DMS114 treated with DMSO at 0.1 percent for 48 hours (cell line): Measurements from ENCODE around the gene TMEM266.
A peak's percentile ranks its signal among the peaks of the same experiment; 100 is the strongest.

Experiments
- DNase-seq: peaks from one replicate; lab custom pipeline; 2025; ENCODE audit not compliant: unreplicated experiment; lab: John Stamatoyannopoulos, UW

TMEM266 gene

DNA sequence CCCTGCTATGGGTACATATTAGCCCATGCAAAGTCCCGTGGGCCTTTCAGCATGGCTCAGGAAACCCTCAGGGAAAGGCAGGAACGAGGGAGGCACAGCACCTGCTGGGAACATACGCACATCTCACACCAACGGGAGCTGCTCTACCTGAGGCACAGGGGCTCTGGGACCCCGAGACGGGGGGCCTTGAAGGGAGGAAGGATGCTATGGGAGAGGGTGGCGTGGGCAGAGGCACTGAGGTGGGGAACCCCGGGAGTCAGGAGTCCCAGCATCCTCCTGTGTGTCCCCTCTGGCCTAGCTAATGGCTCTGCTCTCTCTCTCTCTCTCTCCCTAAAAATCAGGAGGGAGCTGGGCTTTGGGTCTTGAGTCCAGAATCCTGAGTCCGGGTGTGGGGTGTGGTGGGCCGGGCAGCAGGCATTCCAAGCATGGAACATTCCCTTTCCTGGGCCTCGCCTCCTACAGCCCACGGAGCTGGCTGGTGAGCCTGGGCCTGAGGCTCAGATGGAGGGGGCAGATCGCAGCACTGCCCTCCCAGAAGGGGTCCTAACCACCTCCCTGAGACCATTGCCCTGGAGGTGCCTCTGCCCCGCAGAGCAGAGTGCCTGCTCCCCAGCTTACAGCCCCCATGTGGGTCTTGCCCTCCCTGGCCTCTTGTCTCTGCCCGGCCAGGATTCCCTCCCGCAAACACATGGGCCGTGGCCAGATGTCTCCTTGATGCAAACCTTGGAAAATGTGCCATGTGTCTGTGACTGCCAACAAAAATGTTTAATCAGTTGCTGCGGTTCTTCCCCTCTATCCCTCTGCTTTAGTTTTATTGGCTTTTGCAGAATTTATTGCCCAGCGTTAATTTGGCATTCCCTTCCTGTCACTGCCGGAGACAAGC is 101.6 kb downstream of the TMEM266 start:
- no peak for DNase-seq

DNA sequence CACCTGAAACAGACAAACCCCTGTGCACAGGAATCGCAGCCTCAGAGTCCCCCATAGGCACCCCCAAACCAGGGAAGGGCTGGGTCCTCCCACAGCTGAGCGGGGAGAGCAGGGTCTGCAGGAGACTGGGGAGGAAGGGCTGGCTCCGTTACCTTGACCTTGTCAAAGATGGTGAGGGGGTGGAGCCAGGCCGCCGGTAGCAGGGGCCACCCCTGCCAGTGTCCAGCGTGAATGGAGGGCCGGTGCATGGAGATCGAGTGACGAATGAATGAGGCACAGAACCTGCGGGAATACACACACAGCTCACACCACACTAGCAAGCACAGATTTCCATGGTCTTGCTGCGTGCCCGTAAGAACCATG is 102.2 kb downstream of the TMEM266 start:
- DNase-seq: no peak

DNA sequence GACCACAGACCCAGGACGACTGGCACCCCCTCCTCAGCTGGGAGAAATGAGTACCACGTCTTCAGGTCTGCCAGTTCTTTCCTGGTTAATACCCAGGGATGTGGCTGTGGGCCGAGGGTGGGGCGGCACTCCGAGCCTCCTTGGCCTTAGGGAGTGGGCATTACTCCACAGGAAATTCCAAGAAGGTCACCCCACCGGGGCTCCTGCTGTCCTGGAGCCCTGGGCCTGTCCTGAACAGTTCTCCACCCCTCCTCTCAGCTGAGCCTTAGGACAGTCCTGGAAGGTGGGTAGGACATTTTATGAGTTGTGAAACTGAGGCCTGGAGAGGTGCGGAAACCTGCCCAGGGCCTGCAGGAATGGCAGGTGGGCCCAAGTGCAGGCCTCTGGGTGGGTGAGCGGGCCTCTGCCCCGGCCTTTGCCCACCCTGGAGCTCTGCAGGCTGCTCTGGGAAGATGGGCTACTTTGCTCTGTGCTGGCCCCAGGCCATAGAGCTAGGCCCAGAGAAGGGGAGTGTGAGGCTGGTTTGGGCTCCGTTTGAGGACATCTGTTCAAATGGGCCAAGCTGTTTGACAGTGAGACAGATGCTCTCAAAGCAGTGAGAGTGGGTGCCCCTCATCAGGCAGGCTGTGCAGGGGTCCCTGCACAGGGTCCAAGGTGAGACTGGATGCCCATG is 103.1 kb downstream of the TMEM266 start:
- DNase-seq: no peak

DNA sequence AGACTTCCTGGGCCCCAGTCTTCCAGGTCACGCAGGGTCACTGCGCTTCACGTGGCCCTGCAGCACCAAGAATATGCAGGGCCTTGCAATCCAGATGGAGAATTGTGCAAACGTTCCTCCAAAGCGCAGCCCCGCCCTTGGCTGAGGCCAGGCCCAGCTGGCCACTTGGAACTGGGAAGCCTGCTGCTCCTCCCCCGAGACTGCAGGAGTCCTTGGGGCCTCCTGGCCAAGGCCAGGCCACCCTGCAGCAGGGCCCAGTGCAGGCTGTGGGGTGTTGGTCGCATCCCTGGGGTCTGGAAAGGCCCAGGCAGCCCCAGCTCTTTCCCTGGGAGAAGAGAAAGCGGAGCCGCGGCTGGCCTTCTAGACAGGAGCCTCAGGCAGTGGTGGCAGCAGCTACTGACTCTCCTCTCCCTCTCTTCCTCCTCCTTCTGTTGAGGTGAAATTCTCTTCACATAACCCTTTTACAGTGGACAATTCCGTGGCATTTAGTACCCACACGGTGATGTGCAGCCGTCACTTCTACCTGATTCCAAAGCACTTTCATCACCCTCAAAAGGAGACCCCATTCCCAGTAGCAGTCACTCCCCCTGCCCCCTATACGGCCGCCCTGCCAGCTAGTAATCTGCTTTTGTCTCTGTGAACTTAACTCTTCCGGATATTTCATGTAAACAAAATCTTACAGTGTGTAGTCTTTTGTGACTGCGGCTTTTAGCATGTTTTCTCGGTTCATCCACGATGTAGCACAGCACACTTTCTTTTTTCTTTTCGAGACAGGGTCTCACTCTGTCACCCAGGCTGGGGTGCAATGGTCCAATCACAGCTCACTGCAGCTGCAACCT is 103.9 kb downstream of the TMEM266 start:
- DNase-seq: no peak

DNA sequence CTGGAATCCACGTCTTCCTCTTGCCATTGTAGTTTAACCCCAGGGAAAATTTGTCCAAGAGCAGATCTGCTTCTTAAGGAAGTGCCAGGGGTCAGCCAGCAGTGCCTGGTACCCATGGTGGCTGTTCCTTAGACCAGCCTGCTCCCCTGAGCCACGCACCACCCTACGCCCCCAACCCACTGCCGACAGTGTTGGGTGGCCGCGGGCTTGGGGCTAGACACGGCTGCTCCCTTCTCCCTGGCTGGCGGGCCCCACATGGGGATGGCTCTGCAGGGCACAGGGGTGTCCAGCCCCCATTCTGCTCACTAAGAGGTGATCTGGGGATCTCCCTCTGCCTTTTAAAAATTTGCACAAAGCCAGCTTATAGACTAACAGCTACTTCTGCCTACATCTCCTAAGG is 104.8 kb downstream of the TMEM266 start:
- DNase-seq: no peak

DNA sequence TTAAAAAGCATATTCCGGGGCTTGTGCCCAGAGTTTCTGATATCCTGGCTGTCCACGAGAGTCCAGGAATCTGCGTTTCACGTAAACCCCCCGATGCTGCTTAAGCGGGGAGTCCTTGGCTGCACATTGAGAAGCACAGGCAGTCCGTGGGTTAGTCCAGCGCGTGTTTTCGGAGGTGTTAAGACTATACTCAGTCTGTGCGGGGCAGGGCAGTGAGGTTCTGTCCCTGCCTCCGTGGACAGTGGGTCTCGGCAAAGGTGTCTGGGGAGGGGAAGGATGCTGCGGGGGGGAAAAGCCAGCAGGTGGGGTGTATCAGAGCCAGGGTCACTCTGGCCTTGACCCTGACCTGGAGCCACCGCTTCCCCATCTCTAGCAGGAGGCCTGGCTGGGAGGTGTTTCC is 106.2 kb downstream of the TMEM266 start:
- no peak for DNase-seq

DNA sequence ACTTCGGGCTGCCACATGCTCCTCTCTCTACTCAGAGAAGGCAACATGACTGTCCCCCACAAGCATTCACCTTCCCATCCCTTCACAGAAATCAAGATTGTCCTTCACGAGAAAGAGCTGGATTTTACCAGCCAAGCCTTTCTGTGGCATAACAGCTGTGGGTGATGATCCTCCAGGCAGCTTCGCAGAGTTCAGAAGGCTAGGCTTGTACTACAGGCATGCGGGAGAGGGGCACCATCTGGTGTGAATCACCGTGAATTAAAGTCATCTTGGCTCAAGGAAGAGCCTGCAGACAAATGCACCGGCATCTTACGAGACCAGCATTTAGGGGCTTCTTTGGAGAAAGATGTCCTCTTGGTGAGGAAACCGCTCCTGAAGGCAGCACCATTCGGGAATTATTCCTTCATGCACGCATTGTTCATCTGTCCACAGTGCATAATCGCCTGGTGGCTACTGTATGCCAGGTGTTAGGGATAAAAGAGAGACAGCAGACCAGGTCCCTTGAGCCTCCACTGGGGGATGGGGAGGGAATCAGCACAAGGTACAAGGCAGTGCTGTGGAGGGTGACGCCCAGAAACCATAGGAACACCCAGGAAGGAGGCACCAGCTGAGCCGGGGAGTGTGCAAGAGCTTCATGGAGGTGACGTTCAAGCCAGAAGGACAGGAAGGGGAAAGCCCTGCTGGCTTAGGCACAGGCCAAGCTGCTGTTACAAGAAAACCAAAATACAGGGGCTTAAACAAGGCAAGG is 108.6 kb downstream of the TMEM266 start:
- no peak for DNase-seq

DNA sequence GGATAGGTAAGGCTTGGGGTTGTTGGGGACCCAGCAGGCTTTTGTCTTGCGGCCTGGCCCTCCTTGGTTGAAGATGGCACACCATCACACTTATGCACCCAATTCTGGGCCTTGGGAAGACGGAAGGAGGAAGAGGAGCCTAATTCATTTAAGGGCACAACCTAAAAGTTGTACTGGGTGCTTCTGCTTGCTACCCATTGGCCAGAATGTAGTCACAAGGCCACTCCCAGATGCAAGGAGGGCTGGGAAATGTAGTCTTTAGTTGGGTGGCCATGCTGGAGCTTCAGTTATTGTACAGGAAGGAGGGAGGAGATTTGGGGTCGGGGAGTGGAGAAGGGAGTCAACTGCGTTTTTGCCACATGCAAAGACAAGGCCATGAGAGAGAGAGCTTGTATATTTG is 109.2 kb downstream of the TMEM266 start:
- DNase-seq: peak; percentile 16

DNA sequence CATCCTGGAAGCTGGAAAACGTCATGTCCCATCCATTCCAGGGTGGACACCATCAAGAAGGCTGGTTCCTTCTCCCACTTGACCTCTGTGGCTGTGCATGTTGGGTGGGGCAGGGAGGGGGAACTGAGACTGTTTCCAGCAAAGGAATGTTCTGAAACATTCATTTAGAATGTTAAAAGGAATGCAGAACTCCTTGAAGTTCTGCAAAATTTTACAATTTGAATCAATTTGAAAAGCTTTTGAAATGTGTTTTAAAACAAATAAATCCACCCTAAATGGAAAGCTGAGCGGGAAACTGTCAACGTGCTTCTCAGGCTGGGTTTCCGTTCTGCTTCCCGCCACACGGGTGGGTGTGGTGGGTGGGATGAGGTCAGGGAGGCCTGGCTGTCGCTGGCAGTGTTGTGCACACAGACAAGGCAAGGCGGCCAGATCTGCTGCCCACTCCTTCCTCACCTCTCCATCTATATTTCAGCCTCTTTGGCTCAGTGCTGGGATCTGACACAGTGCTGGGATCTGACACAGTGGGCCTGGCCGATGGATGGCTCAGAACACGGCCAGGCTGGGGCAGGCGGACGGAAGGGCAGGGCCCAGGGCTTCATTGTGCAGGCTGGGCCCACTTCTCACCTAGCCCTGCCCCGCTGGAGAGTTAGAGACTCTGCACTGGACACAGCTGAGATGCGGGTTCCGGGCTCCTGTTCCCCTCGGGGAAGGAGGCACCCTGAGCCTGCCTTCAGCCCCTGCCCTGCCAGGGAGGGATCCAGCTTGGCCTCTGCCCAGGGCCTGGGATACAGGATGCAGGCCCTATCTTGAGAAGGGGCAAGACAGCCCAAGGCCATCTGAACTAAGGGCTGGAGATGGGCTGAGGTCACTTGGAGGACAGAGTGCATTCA is 110.4 kb downstream of the TMEM266 start:
- no peak for DNase-seq

DNA sequence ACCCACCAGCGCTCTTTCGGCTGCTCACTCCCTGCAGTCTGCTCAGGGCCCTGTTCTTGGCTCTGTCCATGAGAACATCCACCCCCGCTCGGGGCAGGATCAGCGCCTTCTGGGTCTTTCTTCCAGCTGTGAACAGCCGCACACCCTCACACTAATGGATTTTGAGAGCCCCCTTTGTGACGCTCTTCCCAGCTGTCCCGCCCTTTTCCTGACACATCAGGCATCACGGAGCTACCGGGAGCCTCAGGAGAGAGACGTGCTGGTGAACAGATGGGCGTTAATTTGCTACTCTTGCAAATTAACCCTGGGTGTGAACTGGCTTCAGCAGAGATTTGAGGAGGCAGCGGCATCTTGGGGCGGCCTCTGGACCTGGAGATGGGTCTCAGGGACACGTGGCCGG is 113.0 kb downstream of the TMEM266 start:
- DNase-seq: no peak

DNA sequence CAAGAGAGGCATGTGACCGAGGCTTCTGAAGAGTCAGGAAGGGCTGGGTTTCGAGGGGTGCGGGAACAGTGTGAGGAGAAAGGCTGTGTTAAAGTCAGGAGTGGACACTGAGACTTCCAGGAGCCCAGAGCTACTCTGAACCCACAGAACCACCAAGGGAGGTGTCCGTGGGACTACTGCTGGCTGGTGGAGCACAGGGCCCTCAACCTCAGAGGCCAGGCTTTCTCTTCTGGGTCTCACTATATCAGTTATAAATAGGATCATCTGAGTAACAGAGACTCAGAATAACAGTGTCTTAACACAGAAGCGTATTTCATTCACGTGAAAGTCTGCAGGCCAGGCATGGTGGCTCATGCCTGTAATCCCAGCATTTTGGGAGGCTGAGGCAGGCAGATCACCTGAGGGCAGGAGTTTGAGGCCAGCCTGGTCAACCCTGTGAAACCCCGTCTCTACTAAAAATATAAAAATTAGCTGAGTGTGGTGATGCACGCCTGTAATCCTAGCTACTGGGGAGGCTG is 113.6 kb downstream of the TMEM266 start:
- DNase-seq: no peak

DNA sequence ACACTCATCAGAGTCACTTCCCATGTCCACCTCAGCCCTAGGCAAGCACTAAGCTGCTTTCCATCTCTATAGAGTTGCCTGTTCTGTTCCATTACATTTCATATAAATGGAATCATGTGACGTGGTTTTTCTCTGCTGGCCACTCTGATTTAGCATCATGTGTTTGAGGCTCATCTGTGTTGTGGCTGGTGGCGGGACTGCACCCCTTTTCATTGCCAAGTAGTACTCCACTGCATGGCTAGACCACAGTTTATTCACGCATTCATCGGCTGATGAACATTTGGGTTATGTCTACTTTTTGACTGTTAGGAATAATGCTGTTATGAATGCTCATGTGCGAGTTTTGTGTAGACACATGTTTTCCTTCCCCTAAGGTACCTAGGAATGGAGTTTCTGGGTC is 114.9 kb downstream of the TMEM266 start:
- DNase-seq: no peak

DNA sequence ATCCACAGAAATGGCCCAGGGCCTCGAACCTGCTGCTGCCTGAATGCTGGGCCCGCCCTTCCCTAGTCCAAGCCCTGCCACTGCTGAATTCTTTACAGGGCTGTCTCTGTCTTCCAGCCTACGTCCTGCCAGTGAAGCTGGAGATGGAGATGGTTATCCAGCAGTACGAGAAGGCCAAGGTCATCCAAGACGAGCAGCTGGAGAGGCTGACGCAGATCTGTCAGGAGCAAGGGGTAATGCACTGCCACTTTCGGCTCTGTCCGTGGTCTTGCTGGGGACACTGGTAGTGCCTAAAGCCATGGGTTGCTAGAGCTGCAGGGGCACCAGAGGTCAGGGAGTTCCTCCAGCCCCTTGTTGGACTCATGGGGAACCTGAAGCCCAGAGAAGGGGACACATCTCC is 115.7 kb downstream of the TMEM266 start:
- DNase-seq: no peak

DNA sequence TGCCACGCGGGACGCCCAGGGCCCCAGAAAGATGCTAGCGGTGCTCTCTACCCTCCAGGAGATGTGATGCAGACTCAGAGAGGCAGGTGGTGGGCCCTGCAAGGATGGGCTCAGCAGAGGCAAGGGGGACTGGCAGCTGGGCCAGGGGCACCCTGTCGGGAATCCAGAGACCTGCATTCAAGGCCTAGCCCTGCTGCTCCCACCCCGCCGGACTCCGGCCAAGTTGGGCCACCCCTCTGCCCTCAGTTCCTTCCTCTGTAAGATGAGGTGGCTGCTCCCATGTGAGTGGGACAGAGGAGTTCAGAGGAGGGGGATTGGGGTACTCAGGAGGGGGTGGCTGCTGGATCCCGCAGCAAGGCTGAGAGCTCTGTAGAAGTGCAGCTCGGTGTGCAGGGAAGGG is 116.3 kb downstream of the TMEM266 start:
- no peak for DNase-seq

DNA sequence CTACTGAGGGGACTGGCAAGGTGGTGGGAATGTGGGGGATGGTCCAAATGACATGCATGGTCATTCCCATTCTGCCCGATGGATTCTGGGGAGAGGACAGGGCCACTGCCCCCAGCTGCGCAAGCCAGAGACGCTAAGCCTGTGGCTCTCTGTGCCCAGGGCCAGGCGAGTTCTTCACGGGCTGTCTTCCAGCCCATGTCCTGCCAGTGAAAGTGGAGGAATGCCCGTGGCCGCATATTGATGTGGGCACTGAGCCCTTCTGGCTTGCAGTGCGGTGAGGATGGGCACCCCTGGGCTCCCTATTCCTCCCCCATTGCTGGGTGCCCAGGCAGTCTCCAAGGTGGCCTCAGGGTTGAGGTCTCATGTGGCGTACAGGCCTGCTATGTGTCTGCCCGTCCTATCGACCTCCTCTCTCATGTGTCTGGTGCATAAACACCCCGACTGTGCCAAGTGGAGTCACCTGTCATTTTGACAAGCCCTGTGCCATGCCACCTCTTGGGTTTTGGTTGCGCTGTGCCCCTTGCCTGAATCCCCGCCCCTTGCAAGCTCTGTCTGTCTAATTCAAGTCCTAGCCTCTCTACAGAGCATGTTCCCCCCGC is 116.8 kb downstream of the TMEM266 start:
- no peak for DNase-seq

DNA sequence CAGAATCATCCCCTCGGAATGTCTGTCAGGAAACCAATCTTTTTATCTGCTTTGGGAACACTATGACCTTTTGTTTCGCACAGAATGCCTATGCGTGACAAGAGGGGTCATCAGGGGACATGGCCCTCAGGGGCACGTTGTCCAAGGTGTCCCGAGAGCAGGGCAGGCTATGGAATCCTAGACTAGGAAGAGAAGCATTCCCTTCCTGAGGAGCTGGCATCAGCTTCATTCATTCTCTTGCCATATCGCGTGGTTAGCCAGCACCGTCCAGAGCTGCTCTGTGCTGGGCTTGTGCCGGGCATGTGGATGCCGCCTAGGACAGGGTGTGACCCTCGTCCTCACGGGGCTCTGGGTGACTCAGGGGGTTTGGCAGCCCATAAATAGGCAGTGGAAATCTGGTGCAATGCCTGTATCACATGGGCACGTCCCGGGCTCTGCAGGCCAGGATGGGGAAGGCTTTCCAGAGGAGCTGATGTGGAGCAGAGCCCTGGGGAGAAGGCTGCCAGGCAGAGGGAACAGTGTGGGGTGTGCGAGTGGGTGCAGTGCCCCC is 117.8 kb downstream of the TMEM266 start:
- no peak for DNase-seq

DNA sequence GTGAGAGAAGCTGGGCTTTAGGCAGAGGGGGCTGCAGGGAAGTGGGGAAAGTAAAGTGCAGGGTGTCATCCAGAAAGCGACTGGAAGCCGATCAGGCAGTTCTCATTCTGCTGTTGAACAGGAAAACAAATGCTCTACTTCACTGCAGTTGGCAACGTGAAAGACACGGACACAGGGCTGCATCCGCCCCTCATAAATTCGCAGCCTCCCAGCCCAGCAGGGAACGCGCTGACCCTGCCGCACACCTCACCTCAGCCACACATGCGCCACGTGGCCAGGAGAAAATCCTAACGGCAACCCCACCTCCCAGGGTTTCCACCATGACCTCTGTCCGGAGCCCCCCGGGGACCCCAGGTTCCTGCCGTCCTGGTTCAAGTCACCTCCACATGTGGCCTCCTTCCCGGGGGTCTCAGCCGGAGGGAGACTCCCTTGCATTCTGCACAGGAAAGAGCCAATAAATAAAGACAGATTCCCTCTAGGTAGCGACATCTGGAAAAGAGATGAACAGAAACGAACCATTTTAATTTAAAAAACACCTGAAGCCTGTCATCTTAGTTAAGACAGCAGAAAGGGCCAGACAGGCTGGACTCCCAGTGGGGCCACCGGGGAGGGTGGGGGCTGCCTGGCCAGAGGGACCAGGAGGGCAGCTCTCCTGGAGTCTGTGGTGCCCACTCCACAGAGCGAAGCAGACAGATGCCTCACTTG is 118.7 kb downstream of the TMEM266 start:
- no peak for DNase-seq

DNA sequence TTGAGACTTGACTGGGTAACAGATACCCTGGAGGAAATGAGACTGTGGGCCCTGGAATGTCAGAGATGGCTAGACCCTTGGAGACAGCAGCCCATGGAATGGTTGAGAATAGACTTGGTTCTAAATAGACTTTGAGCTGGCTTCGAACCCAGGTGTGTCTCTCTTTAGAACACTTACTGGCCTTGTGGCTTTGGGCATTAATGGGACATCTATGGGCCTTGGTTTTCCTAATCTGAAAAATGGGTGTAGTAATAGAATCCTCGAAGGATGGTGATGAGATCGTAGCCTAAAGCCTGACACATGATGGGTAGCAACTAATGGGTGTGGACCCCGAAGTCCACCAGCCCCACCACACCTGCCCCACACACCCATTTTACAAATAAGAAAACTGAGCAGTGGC is 119.2 kb downstream of the TMEM266 start:
- DNase-seq: no peak

DNA sequence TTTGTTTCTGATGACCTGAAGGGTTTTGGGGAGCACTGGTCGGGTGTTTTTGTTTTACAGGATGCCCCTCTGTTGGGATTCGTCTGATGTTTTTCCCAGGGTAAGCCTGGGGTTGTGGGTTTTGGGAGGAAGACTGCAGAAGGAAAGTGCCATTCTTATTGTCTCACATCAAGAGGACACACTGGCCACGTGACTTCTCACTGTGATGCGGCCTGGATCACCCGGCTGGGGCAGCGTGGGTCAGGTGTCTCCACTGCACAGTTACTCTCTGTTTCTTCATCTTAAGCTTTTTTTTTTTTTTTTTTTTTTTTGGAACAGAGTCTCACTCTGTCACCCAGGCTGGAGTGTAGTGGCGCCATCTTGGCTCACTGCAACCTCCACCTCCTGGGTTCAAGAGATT is 120.5 kb downstream of the TMEM266 start:
- no peak for DNase-seq
